ENCODE measurements around the gene TM9SF4. TPM values are rescaled to one million over a fixed set of nuclear protein-coding genes. Genes with fewer than 3 reads are reported as not detected.

TM9SF4 gene, protein sequence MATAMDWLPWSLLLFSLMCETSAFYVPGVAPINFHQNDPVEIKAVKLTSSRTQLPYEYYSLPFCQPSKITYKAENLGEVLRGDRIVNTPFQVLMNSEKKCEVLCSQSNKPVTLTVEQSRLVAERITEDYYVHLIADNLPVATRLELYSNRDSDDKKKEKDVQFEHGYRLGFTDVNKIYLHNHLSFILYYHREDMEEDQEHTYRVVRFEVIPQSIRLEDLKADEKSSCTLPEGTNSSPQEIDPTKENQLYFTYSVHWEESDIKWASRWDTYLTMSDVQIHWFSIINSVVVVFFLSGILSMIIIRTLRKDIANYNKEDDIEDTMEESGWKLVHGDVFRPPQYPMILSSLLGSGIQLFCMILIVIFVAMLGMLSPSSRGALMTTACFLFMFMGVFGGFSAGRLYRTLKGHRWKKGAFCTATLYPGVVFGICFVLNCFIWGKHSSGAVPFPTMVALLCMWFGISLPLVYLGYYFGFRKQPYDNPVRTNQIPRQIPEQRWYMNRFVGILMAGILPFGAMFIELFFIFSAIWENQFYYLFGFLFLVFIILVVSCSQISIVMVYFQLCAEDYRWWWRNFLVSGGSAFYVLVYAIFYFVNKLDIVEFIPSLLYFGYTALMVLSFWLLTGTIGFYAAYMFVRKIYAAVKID
- 46.4 TPM for total RNA-seq (2013)
- 10 to 100 TPM; 49.7 to 78.5 (median 78.3) TPM for polyA plus RNA-seq
- polyA minus RNA-seq = 34.4 and 58.3 TPM in 2 replicates
- 23.5 to 101 (median 74.1) reads per million in 11 experiments for total RNA-seq

DNA sequence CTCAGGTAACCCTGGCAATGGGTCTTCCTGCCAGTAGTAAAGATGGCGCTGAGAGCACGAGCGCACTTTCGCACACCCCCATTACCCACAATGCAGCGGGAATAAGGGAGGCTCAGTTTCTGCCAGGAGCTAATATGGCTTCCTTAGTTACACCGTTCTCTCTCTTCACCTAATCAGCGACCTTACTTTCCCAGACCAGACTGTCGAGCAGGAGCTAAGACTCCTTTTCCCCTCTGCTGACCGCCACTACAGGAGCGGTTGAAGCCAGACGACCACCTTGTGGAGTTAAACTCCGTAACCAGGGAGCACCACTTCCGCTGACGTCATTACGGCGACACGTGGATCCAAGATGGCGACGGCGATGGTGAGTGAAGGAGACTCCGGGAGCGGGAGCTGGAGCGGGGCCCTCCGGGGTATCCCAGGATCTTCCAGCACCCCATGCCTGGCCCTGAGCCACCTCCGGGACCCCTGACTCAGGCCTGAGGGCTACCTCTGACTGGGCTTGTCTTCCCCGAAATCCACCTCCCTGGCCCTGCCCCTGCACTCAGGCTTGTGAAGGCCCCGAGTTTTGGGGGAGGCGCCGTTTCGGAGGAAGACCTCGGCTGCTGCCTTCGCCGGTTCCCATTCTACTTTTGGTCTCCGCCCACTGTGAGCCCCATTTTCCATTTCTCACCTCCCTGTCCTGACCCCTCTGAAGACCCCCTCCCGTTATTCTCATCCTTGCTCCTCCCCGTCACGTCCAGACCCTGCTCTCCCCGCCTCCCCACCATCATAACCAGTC is at the start of gene TM9SF4:
TM9SF4 (plus strand) TSS at position 323 of the 781 bp plus-strand sequence; CDS start at position 350, 27 bp downstream.
- peak within 1 kb of the TSS; percentile 99 to 100 (median 100) for H3K27ac Mint-ChIP-seq
- Histone ChIP-seq H3K27me3 (ENCODE audit: control insufficient read depth in 2 of 2, insufficient read depth in 2 of 2, low read length in 2 of 2) (no peaks in the 10 kb centered on the region), H3K9ac (ENCODE audit: insufficient read depth, low read length, poor library complexity, severe bottlenecking) (peak within 1 kb of the TSS; percentile 82), H3K4me2 (replicated peaks; ENCODE audit: extremely low read depth, low read length, poor library complexity, severe bottlenecking) (peak within 1 kb of the TSS; percentile 92), H3K27ac (ENCODE audit: low read depth in 1 of 2, low read length in 2 of 2) (peak within 1 kb of the TSS; percentile 91 to 99), H3K79me2 (ENCODE audit: insufficient read depth, low read length) (peaks cover 38% of the 10 kb centered on the region), H3K4me3 (replicated peaks in 1 of 3; ENCODE audit: low read depth in 2 of 3, low read length in 3 of 3) (peak within 1 kb of the TSS; percentile 81 to 98 (median 81)), H4K20me1 (ENCODE audit: insufficient read depth, low read length) (no peaks in the 10 kb centered on the region), H3K9me3 (replicated peaks in 1 of 2; ENCODE audit: control insufficient read depth in 1 of 2, insufficient read depth in 1 of 2, low read length in 2 of 2) (no peaks in the 10 kb centered on the region), H2AFZ (ENCODE audit: insufficient read depth, low read depth, low read length, poor library complexity, severe bottlenecking) (peak within 1 kb of the TSS; percentile 77), H3K4me1 (ENCODE audit: control insufficient read depth in 1 of 2, insufficient read depth in 2 of 2, low read length in 2 of 2) (peaks cover 45 to 47% of the 10 kb centered on the region in 2 donors), H3K36me3 (replicated peaks in 1 of 2; ENCODE audit: control insufficient read depth in 1 of 2, insufficient read depth in 2 of 2, low read length in 2 of 2) (peaks cover 0 to 2% of the 10 kb centered on the region in 2 donors)
- H3K4me3 Mint-ChIP-seq = peak within 1 kb of the TSS; percentile 99 to 100
- WGBS (ENCODE audit: insufficient coverage) = under 1% methylated on average over 31 of the region's 38 CpGs
- H3K4me1 Mint-ChIP-seq = peaks cover 45% of the 10 kb centered on the region
- peaks cover 4 to 15% of the 10 kb centered on the region in 2 donors for H3K36me3 Mint-ChIP-seq
- peak; percentile 86 to 91 (median 88) for DNase-seq
- TF ChIP-seq, protein P1, sequence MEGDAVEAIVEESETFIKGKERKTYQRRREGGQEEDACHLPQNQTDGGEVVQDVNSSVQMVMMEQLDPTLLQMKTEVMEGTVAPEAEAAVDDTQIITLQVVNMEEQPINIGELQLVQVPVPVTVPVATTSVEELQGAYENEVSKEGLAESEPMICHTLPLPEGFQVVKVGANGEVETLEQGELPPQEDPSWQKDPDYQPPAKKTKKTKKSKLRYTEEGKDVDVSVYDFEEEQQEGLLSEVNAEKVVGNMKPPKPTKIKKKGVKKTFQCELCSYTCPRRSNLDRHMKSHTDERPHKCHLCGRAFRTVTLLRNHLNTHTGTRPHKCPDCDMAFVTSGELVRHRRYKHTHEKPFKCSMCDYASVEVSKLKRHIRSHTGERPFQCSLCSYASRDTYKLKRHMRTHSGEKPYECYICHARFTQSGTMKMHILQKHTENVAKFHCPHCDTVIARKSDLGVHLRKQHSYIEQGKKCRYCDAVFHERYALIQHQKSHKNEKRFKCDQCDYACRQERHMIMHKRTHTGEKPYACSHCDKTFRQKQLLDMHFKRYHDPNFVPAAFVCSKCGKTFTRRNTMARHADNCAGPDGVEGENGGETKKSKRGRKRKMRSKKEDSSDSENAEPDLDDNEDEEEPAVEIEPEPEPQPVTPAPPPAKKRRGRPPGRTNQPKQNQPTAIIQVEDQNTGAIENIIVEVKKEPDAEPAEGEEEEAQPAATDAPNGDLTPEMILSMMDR (IDR thresholded peaks at IDR 0.05) = no peak
- peaks cover 0 to 2% (median 0%) of the 10 kb centered on the region in 3 donors for H3K27me3 Mint-ChIP-seq (ENCODE audit: low read depth in 3 of 3)
- H3K9me3 Mint-ChIP-seq = no peaks in the 10 kb centered on the region
- intact Hi-C loops (cut with micrococcal nuclease) = loop anchor here (5.0 to 10.0 kb wide), 5 partner anchors 47 to 505 kb away; partner anchors contain the start of genes PLAGL2 (in 2 of the 2), POFUT1 (in 2 of the 2), ASXL1 (in 1 of the 2) and ID1 (in 1 of the 2)
